Measurements from ENCODE around the gene SYT9.
A peak's percentile ranks its signal among the peaks of the same experiment; 100 is the strongest.

Gene SYT9

DNA sequence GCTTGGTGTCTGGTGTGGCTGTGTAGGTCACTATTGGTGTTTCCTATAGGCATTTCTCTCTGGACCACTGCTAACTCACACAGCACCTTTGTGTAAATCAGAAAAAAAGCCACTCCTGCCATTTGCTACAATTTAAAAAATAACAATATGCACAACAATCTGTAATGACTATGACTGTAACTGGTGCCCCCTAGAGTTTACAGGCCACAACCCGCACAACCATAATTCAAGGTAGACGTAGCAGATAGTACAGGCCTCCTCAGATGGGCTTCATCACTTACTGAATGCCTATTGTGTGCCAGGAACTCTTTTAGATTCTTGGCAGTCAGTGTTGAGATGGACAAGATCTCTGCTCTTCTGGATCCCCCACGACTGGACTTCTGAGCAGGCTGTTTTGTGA lies 47.7 kb downstream of the SYT9 start:
- Histone ChIP-seq H4K20me1 (ENCODE audit: control insufficient read depth, insufficient read depth, low read depth, low read length) (no peaks in the 10 kb centered on the region), H3K9me3 (ENCODE audit: control insufficient read depth, insufficient read depth, low read length) (no peaks in the 10 kb centered on the region), H3K4me1 (ENCODE audit: control insufficient read depth, low read length) (no peaks in the 10 kb centered on the region), H3K4me3 (ENCODE audit: low read length) (no peak overlapping the region), H3K36me3 (ENCODE audit: control insufficient read depth, low read length) (no peaks in the 10 kb centered on the region), H3K27me3 (ENCODE audit: control insufficient read depth, low read length) (no peaks in the 10 kb centered on the region), H3F3A (ENCODE audit: control insufficient read depth, insufficient read depth) (no peaks in the 10 kb centered on the region), H3K9me2 (replicated peaks; ENCODE audit: control insufficient read depth, low read length) (no peaks in the 10 kb centered on the region), H3K4me2 (ENCODE audit: low read length) (no peak overlapping the region), H3K27ac (ENCODE audit: low read depth, low read length) (no peak overlapping the region), H3K79me2 (ENCODE audit: control insufficient read depth, low read length) (no peaks in the 10 kb centered on the region)
- TF ChIP-seq EZH2phosphoT487 (IDR thresholded peaks at IDR 0.05; ENCODE audit: borderline replicate concordance, low read length): no peak
- TF ChIP-seq, protein P1, sequence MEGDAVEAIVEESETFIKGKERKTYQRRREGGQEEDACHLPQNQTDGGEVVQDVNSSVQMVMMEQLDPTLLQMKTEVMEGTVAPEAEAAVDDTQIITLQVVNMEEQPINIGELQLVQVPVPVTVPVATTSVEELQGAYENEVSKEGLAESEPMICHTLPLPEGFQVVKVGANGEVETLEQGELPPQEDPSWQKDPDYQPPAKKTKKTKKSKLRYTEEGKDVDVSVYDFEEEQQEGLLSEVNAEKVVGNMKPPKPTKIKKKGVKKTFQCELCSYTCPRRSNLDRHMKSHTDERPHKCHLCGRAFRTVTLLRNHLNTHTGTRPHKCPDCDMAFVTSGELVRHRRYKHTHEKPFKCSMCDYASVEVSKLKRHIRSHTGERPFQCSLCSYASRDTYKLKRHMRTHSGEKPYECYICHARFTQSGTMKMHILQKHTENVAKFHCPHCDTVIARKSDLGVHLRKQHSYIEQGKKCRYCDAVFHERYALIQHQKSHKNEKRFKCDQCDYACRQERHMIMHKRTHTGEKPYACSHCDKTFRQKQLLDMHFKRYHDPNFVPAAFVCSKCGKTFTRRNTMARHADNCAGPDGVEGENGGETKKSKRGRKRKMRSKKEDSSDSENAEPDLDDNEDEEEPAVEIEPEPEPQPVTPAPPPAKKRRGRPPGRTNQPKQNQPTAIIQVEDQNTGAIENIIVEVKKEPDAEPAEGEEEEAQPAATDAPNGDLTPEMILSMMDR (IDR thresholded peaks at IDR 0.05; ENCODE audit: low read depth, low read length, poor library complexity, severe bottlenecking): peak; percentile 14

DNA sequence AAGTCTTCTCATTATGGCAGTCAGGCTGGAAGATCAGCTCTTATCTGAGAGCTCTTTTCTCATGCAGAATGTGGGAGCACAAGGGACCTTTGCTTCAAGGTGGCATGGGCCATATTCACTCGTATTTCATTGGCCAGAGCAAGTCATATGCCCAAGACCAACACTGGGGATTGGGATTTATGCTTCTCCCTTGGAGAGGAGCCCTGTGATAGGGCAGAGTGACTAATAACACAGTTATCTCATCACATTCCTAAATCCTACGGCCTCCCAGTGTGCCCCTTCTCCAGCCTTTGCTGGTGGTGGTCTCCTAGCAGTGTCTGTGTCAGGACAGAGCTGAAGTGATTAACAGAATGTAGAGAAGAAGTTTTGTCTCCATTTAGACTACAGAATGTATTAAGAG lies 48.6 kb downstream of the SYT9 start:
- H3K27ac ChIP-seq (ENCODE audit: low read depth, low read length): no peak overlapping the region
- no peaks in the 10 kb centered on the region for H3K9me2 ChIP-seq (replicated peaks; ENCODE audit: control insufficient read depth, low read length)
- no peaks in the 10 kb centered on the region for H4K20me1 ChIP-seq (ENCODE audit: control insufficient read depth, insufficient read depth, low read depth, low read length)
- H3K4me1 ChIP-seq (ENCODE audit: control insufficient read depth, low read length): no peaks in the 10 kb centered on the region
- no peaks in the 10 kb centered on the region for H3K36me3 ChIP-seq (ENCODE audit: control insufficient read depth, low read length)
- H3F3A ChIP-seq (ENCODE audit: control insufficient read depth, insufficient read depth): no peaks in the 10 kb centered on the region
- H3K4me3 ChIP-seq (ENCODE audit: low read length): no peak overlapping the region
- no peaks in the 10 kb centered on the region for H3K79me2 ChIP-seq (ENCODE audit: control insufficient read depth, low read length)
- H3K27me3 ChIP-seq (ENCODE audit: control insufficient read depth, low read length): no peaks in the 10 kb centered on the region
- no peaks in the 10 kb centered on the region for H3K9me3 ChIP-seq (ENCODE audit: control insufficient read depth, insufficient read depth, low read length)
- TF ChIP-seq, protein P1 (IDR thresholded peaks at IDR 0.05; ENCODE audit: low read depth, low read length, poor library complexity, severe bottlenecking): no peak
- TF ChIP-seq EZH2phosphoT487 (IDR thresholded peaks at IDR 0.05; ENCODE audit: borderline replicate concordance, low read length): no peak
- no peak overlapping the region for H3K4me2 ChIP-seq (ENCODE audit: low read length)

DNA sequence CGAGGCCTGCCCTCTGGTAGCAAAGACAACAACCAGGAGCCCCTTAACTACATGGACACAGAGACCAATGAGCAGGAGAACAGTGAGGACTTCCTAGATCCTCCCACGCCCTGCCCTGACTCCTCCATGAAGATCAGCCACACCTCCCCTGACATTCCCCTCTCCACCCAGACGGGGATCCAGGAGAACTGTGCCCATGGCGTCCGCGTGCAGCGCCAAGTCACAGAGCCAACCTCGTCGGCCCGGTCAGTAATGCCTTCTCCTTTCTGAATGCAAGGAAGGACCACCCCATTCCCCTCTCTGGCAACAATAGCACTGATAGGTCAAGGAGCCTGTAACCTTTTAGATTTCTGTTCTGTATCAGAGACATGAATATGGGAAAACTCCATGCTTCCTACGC lies 51.4 kb downstream of the SYT9 start:
- Histone ChIP-seq H3K9me2 (replicated peaks; ENCODE audit: control insufficient read depth, low read length) (no peaks in the 10 kb centered on the region), H3K4me2 (ENCODE audit: low read length) (no peak overlapping the region), H3F3A (ENCODE audit: control insufficient read depth, insufficient read depth) (no peaks in the 10 kb centered on the region), H3K9me3 (ENCODE audit: control insufficient read depth, insufficient read depth, low read length) (no peaks in the 10 kb centered on the region), H4K20me1 (ENCODE audit: control insufficient read depth, insufficient read depth, low read depth, low read length) (no peaks in the 10 kb centered on the region), H3K79me2 (ENCODE audit: control insufficient read depth, low read length) (no peaks in the 10 kb centered on the region), H3K36me3 (ENCODE audit: control insufficient read depth, low read length) (no peaks in the 10 kb centered on the region), H3K4me1 (ENCODE audit: control insufficient read depth, low read length) (no peaks in the 10 kb centered on the region), H3K4me3 (ENCODE audit: low read length) (no peak overlapping the region), H3K27ac (ENCODE audit: low read depth, low read length) (no peak overlapping the region), H3K27me3 (ENCODE audit: control insufficient read depth, low read length) (no peaks in the 10 kb centered on the region)
- TF ChIP-seq, protein P1 (IDR thresholded peaks at IDR 0.05; ENCODE audit: low read depth, low read length, poor library complexity, severe bottlenecking): no peak

DNA sequence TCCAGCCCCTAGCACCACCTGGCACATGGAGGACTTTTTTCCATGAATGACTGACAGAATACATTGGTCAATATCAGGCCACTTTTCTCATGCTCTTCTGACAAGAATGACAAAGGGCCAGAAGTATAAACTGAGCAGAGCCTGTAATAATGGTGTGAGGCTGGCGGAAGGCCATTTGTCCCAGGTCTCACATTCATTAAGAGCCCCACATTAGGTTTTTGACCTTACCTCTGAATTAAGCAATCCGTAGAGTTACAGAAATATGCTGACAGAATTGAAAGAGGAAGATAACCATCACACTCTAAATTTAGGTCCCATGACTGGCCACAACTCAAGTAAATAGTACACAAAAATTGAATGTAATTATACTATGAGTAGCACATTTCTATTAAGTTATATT lies 55.2 kb downstream of the SYT9 start:
- TF ChIP-seq, protein P1 (IDR thresholded peaks at IDR 0.05; ENCODE audit: low read depth, low read length, poor library complexity, severe bottlenecking): no peak
- no peak for TF ChIP-seq EZH2phosphoT487 (IDR thresholded peaks at IDR 0.05; ENCODE audit: borderline replicate concordance, low read length)
- no peak overlapping the region for H3K27ac ChIP-seq (ENCODE audit: low read depth, low read length)
- H3K27me3 ChIP-seq (ENCODE audit: control insufficient read depth, low read length): no peaks in the 10 kb centered on the region
- H3K9me2 ChIP-seq (replicated peaks; ENCODE audit: control insufficient read depth, low read length): no peaks in the 10 kb centered on the region
- no peaks in the 10 kb centered on the region for H4K20me1 ChIP-seq (ENCODE audit: control insufficient read depth, insufficient read depth, low read depth, low read length)
- H3K36me3 ChIP-seq (ENCODE audit: control insufficient read depth, low read length): no peaks in the 10 kb centered on the region
- no peak overlapping the region for H3K4me2 ChIP-seq (ENCODE audit: low read length)
- H3K4me3 ChIP-seq (ENCODE audit: low read length): no peak overlapping the region
- H3K9me3 ChIP-seq (ENCODE audit: control insufficient read depth, insufficient read depth, low read length): no peaks in the 10 kb centered on the region; the same call in 1 of the 2 replicates
- H3F3A ChIP-seq (ENCODE audit: control insufficient read depth, insufficient read depth): no peaks in the 10 kb centered on the region
- H3K4me1 ChIP-seq (ENCODE audit: control insufficient read depth, low read length): no peaks in the 10 kb centered on the region
- H3K79me2 ChIP-seq (ENCODE audit: control insufficient read depth, low read length): no peaks in the 10 kb centered on the region
